ENCODE measurements around the gene STEAP3. TPM values are rescaled to one million over a fixed set of nuclear protein-coding genes. Genes with fewer than 3 reads are reported as not detected.

The STEAP3 gene
- total RNA-seq, 2 donors from 2014 or later, result 26.6 to 52.2 TPM

DNA sequence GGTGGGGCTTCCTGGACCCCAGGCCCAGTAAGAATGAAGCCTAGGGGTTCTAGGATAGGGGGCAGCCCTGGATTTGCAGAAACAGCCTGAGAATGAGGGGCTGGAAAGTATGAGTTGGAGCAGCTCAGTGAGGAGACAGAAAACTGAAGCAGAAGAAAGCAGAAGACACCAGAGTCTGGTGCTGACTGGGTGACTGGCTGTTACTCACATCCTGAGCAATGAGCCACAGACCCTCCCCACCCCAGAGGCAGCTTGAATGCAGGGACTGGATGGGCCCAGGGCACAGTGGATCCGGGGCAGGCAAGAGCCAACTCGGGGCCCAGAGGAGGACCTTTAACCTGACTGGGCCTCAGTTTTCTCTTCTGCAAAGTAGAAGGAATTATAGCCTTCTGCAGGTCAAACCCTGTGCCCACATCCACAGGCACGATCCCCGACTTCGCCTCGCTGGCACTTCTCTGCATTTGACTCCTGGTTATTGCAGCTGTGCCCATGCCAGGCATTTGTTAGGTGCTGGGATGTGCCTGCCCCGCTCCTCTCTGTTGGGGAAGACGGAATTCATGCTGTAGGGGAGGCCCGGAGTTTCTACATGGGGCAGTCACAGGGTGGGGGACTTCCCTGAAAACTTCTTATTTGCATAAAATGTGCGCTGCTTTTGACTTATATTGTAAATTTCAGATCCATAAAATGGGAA lies 8.5 kb downstream of the STEAP3 start:
- no peak for DNase-seq
- intact Hi-C loops (cut with DNase I), result no loop called here
- no peaks in the 10 kb centered on the region for H3K4me1 ChIP-seq
- H3K9ac ChIP-seq (ENCODE audit: low read depth in 2 of 2, low read length in 2 of 2), result no peak overlapping the region
- no peak overlapping the region for H3K27ac ChIP-seq
- no peaks in the 10 kb centered on the region for H3K36me3 ChIP-seq
- H3K9me3 ChIP-seq, result no peaks in the 10 kb centered on the region
- H3K27me3 ChIP-seq, result no peaks in the 10 kb centered on the region
- TF ChIP-seq, protein P1, sequence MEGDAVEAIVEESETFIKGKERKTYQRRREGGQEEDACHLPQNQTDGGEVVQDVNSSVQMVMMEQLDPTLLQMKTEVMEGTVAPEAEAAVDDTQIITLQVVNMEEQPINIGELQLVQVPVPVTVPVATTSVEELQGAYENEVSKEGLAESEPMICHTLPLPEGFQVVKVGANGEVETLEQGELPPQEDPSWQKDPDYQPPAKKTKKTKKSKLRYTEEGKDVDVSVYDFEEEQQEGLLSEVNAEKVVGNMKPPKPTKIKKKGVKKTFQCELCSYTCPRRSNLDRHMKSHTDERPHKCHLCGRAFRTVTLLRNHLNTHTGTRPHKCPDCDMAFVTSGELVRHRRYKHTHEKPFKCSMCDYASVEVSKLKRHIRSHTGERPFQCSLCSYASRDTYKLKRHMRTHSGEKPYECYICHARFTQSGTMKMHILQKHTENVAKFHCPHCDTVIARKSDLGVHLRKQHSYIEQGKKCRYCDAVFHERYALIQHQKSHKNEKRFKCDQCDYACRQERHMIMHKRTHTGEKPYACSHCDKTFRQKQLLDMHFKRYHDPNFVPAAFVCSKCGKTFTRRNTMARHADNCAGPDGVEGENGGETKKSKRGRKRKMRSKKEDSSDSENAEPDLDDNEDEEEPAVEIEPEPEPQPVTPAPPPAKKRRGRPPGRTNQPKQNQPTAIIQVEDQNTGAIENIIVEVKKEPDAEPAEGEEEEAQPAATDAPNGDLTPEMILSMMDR (IDR thresholded peaks at IDR 0.05), result no peak
- H3K4me3 ChIP-seq, result no peak overlapping the region

DNA sequence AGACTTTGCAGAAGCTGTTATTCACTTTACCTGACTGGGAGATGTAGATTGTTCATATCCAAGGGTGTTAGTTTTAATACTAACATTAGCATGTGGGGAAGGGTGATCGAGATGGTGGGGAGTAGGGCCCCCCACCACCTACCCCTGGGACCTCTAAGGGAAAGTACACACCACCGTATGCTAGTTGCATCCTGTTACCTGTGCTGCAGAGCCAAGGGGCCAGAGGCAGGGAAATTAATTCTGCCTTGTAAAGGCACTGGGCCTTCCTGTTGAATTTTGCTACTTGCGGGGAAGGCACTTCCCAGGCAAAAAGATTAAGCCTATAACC lies 9.0 kb downstream of the STEAP3 start:
- TF ChIP-seq, protein P1 (IDR thresholded peaks at IDR 0.05), result no peak

DNA sequence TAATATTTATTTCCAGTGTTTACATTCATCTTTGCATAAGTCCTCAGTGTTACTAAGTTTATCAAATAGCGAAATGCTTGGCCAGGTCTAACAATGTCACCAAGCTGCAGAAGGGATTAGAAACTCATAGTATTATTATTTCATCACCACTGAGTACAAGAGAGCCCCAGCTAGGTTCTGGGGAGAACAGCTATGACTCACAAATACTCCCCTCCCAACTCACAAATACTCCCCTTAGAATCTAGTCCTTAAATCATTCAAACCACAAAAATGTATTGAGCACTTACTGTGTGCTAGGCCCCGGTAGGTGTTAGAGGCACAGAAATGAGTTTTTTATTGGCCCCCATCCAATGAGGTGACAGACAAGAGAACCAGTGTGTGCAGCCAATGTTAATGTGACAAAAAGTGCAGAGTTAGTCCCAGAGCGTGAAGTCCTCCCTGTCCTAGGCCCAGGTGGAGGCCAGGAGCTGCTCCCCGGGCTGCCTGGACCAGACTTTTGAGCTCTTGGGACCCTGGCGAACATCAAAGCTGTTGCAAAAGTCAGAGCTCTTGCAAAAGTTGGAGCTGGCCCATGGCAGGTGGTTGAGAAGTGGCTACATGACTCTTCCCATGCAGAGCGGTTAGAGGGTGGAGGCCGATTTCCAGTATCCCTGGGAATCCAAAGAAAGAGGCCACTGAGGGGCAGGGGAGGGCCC lies 9.8 kb downstream of the STEAP3 start:
- DNase-seq, result no peak
- Histone ChIP-seq H3K36me3 (no peaks in the 10 kb centered on the region), H3K27me3 (no peaks in the 10 kb centered on the region), H3K9me3 (no peaks in the 10 kb centered on the region), H3K4me3 (no peak overlapping the region), H3K4me1 (no peaks in the 10 kb centered on the region), H3K27ac (no peak overlapping the region), H3K9ac (ENCODE audit: low read depth in 2 of 2, low read length in 2 of 2) (no peak overlapping the region)
- intact Hi-C loops (cut with DNase I), result no loop called here
- TF ChIP-seq, protein P1 (IDR thresholded peaks at IDR 0.05), result no peak

More for the DNA sequence above, 9.0 kb downstream of the STEAP3 start:
- H3K36me3 ChIP-seq, result no peaks in the 10 kb centered on the region
- H3K4me1 ChIP-seq, result no peaks in the 10 kb centered on the region
- H3K4me3 ChIP-seq, result no peak overlapping the region
- intact Hi-C loops (cut with DNase I), result no loop called here
- no peaks in the 10 kb centered on the region for H3K27me3 ChIP-seq
- no peak overlapping the region for H3K9ac ChIP-seq (ENCODE audit: low read depth in 2 of 2, low read length in 2 of 2)
- no peak for DNase-seq
- H3K27ac ChIP-seq, result no peak overlapping the region
- no peaks in the 10 kb centered on the region for H3K9me3 ChIP-seq

DNA sequence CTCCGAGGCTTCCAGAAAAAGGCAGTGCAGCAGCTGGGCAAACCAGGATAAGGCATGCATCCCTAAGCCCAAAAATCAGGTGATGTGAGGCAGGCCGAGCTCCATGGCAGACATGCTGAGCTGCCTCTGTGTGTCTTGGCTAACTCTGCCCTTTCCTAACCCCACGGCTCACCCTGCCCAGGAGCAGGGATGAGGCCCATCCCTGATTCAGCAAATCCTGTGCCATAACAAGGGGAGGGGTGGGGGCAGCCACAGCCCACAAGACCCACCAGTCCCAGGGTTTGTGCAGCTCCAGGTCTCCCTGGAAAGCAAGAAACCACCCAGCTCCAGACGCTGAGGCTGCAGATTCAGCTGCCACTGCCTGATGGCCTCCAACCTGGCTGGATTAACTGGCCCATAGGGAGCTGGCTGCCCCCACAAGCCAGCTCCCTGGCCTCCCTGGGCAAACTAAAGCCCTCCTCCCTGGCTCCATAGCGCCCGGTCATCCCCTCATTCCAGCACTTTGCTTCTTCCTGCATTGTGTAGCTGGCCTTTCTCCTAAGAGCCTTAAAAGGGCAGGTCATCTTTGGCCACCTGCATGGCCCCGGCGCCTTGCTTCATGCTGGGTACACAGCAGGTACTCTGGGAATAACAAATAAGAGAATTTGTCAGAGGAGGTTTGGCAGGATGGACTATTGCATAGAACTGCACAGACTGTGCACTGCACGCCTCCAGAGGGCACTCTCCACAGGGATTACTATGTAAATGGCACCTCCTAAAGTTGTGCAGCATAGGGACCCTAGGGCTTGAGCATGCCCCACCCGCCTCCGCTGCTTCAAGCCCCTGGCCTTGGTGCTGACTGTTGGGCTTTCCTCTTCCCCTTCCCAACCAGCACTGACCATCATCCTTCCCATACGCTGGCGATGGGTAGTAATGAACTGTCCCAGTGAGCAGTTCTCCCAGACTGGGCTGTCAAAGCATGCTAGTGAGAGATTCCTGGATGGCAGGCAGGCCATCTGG lies 10.7 kb downstream of the STEAP3 start:
- TF ChIP-seq, protein P1 (IDR thresholded peaks at IDR 0.05), result peak; percentile 7
- no peak for DNase-seq
- intact Hi-C loops (cut with DNase I), result no loop called here
- Histone ChIP-seq H3K4me1 (no peaks in the 10 kb centered on the region), H3K27ac (no peak overlapping the region), H3K4me3 (no peak overlapping the region), H3K36me3 (no peaks in the 10 kb centered on the region), H3K9ac (ENCODE audit: low read depth in 2 of 2, low read length in 2 of 2) (no peak overlapping the region), H3K9me3 (no peaks in the 10 kb centered on the region), H3K27me3 (no peaks in the 10 kb centered on the region)

DNA sequence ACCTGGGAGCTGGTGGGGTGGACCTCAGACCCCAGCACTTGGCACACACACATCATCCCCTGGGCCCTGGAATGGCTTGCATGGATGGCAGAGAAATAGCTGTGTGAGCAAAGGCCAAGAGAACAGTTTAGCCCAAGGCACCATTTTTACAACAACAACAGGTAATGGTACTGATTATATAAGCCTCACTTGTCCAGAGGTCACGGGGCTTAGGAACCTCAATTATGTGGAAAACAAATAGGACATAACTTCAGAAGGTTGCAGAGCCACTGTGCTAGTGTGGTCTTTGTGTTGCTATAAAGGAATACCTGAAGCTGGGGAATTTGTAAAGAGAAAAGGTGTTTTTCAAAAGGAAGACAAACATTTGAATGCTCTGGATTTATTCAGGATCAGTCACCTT lies 13.2 kb downstream of the STEAP3 start:
- TF ChIP-seq, protein P1 (IDR thresholded peaks at IDR 0.05), result no peak
- no peak for DNase-seq
- Histone ChIP-seq H3K4me3 (no peak overlapping the region), H3K27ac (no peak overlapping the region), H3K27me3 (no peaks in the 10 kb centered on the region), H3K36me3 (no peaks in the 10 kb centered on the region), H3K9me3 (no peaks in the 10 kb centered on the region), H3K9ac (ENCODE audit: low read depth in 2 of 2, low read length in 2 of 2) (no peak overlapping the region), H3K4me1 (peaks cover 10% of the 10 kb centered on the region)
- intact Hi-C loops (cut with DNase I), result no loop called here
